SK-N-SH (cell line): ENCODE data around the gene FAT1. TPM values are rescaled to one million over a fixed set of nuclear protein-coding genes. Genes with fewer than 3 reads are reported as not detected.

ENCODE experiments used
- CTCF ChIA-PET: fragments of 300-600, 350-600 bp; formaldehyde crosslinking; extraction: SDS; loops from one replicate; lab custom pipeline; 2021; lab: Yijun Ruan, JAX
- POLR2A ChIA-PET: fragments of 350-600 bp; sonication (Branson Sonifier 250); formaldehyde crosslinking; extraction: SDS; loops from one replicate; lab custom pipeline; 2020; ENCODE audit warnings: antibody characterized with exemption, inconsistent platforms; lab: Yijun Ruan, JAX
- DNase-seq: peaks from one replicate; pipeline ENCODE4 v3.0.0; 2012
- H2AFZ ChIP-seq: fragments of 200-600 bp; sonication (generic); 2 replicates; pipeline ENCODE4 v1.8.1; 2016; ENCODE audit warnings: antibody characterized with exemption, mild to moderate bottlenecking, low read depth
- H3F3A ChIP-seq: fragments of 200-600 bp; sonication (generic); replicated peaks from 2 replicates; pipeline ENCODE3; 2016; ENCODE audit warnings: antibody characterized with exemption, mild to moderate bottlenecking; ENCODE audit not compliant: insufficient read depth
- H3K27ac ChIP-seq, 2 experiments: fragments of 200-500 bp in 1 of 2; fragments of 200-600 bp in 1 of 2; sonication (Bioruptor generic) in 1 of 2; sonication (generic), shearing (Covaris generic) in 1 of 2; 2 replicates each; pipeline versions ENCODE4 v1.5.1 to v1.6.1; 2014 to 2016; ENCODE audit warnings: low read depth in 2 of 2, inconsistent platforms in 1 of 2, low read length in 1 of 2, mild to moderate bottlenecking in 1 of 2, mixed read lengths in 1 of 2
- H3K27me3 ChIP-seq: fragments of 200-600 bp; sonication (generic), shearing (Covaris generic); 2 replicates; pipeline ENCODE4 v1.6.1; 2016; ENCODE audit warnings: mixed run types; ENCODE audit not compliant: insufficient read depth
- H3K36me3 ChIP-seq, 2 experiments: fragments of 200-500 bp in 1 of 2; fragments of 200-600 bp in 1 of 2; sonication (Bioruptor generic) in 1 of 2; sonication (generic) in 1 of 2; replicated peaks in 1 of 2; 2 replicates each; pipeline versions ENCODE3 to v1.5.1; 2014 to 2016; ENCODE audit warnings: low read length in 1 of 2, mild to moderate bottlenecking in 1 of 2; ENCODE audit not compliant: insufficient read depth in 2 of 2, control insufficient read depth in 1 of 2
- H3K4me1 ChIP-seq, 2 experiments: fragments of 200-500 bp in 1 of 2; fragments of 200-600 bp in 1 of 2; sonication (Bioruptor generic) in 1 of 2; sonication (generic), shearing (Covaris generic) in 1 of 2; 2 replicates each; pipeline versions ENCODE4 v1.5.1 to v1.6.1; 2014 to 2016; ENCODE audit warnings: low read depth in 1 of 2, low read length in 1 of 2, mixed run types in 1 of 2; ENCODE audit not compliant: insufficient read depth in 2 of 2, control insufficient read depth in 1 of 2
- H3K4me2 ChIP-seq: fragments of 200-600 bp; sonication (generic), shearing (Covaris generic); 2 replicates; pipeline ENCODE4 v1.6.1; 2017; ENCODE audit warnings: mixed run types
- H3K4me3 ChIP-seq, 2 experiments: fragments of 200-500 bp in 1 of 2; fragments of 200-600 bp in 1 of 2; sonication (Bioruptor generic) in 1 of 2; sonication (generic), shearing (Covaris generic) in 1 of 2; 2 replicates each; pipeline versions ENCODE4 v1.5.1 to v1.8.1; 2014 to 2016; ENCODE audit warnings: low read depth in 2 of 2, inconsistent platforms in 1 of 2, low read length in 1 of 2, mild to moderate bottlenecking in 1 of 2, mixed read lengths in 1 of 2, moderate library complexity in 1 of 2
- H3K79me2 ChIP-seq: fragments of 200-600 bp; sonication (generic); 2 replicates; pipeline ENCODE4 v1.8.1; 2017; ENCODE audit warnings: mild to moderate bottlenecking; ENCODE audit not compliant: insufficient read depth
- H3K9ac ChIP-seq: fragments of 200-600 bp; sonication (generic); 2 replicates; pipeline ENCODE4 v1.6.1; 2017; ENCODE audit warnings: mixed run types
- H3K9me2 ChIP-seq: fragments of 200-600 bp; sonication (generic); 2 replicates; pipeline ENCODE4 v1.6.1; 2017; ENCODE audit warnings: mixed run types
- H3K9me3 ChIP-seq: fragments of 200-600 bp; sonication (generic); 2 replicates; pipeline ENCODE4 v1.6.1; 2017; ENCODE audit warnings: mixed run types, mild to moderate bottlenecking, moderate library complexity
- H4K20me1 ChIP-seq: fragments of 200-600 bp; sonication (generic); 2 replicates; pipeline ENCODE4 v1.6.1; 2017; ENCODE audit warnings: mild to moderate bottlenecking, mixed run types; ENCODE audit not compliant: insufficient read depth
- ELF1 ChIP-seq: IDR thresholded peaks from 2 replicates; pipeline ENCODE4 v1.4.0; 2012
- FOSL2 ChIP-seq: IDR thresholded peaks from 2 replicates; pipeline ENCODE4 v1.4.0; 2012; ENCODE audit warnings: low read depth, mild to moderate bottlenecking, moderate library complexity, borderline replicate concordance
- FOXJ3 ChIP-seq: sonication (generic); formaldehyde crosslinking; IDR thresholded peaks from 2 replicates; pipeline ENCODE4 v1.5.1; 2020; ENCODE audit warnings: mild to moderate bottlenecking, missing genetic modification reagents
- FOXM1 ChIP-seq: IDR thresholded peaks from 2 replicates; pipeline ENCODE4 v1.4.0; 2012; ENCODE audit warnings: low read depth, mild to moderate bottlenecking
- MAX ChIP-seq: IDR thresholded peaks from 2 replicates; pipeline ENCODE4 v1.4.0; 2012; ENCODE audit warnings: low read depth
- MEF2A ChIP-seq: IDR thresholded peaks from 2 replicates; pipeline ENCODE4 v1.4.0; 2012; ENCODE audit warnings: low read depth, borderline replicate concordance
- MXI1 ChIP-seq: IDR thresholded peaks from 2 replicates; pipeline ENCODE4 v1.6.1; 2012; ENCODE audit warnings: mild to moderate bottlenecking, low read depth, low read length, improper control_type of control experiment
- NFIC ChIP-seq: IDR thresholded peaks from 2 replicates; pipeline ENCODE4 v1.4.0; 2012; ENCODE audit warnings: borderline replicate concordance
- NRF1 ChIP-seq: IDR thresholded peaks from 2 replicates; pipeline ENCODE4 v1.6.1; 2012; ENCODE audit warnings: low read depth, mild to moderate bottlenecking, low read length
- RXRA ChIP-seq: IDR thresholded peaks from 2 replicates; pipeline ENCODE4 v1.4.0; 2012; ENCODE audit warnings: low read depth, mild to moderate bottlenecking, borderline replicate concordance
- SMC3 ChIP-seq: IDR thresholded peaks from 2 replicates; pipeline ENCODE4 v1.6.1; 2012; ENCODE audit warnings: low read depth, low read length, improper control_type of control experiment
- TEAD4 ChIP-seq: IDR thresholded peaks from 2 replicates; pipeline ENCODE4 v1.4.0; 2012; ENCODE audit warnings: mild to moderate bottlenecking, borderline replicate concordance; ENCODE audit not compliant: insufficient read depth
- USF2 ChIP-seq: fragments of 150-350 bp; IDR thresholded peaks from 2 replicates; pipeline ENCODE4 v1.6.1; 2017; ENCODE audit warnings: antibody characterized with exemption, low read length, low read depth, borderline replicate concordance
- YY1 ChIP-seq: IDR thresholded peaks from 2 replicates; pipeline ENCODE4 v1.4.0; 2012; ENCODE audit warnings: low read depth, mild to moderate bottlenecking
- WGBS: methylation state at CpG from one replicate; pipeline ENCODE4 v1.1.6; 2017; ENCODE audit warnings: low lambda C conversion rate; 5-methylcytosine and 5-hydroxymethylcytosine counted together
- polyA plus RNA-seq, 3 experiments: library from polyadenylated mRNA; depleted of rRNA; stranded (reverse); fragments of >200 nt; gene quantifications; 2 replicates each; pipeline ENCODE4 v1.2.3, GENCODE V29; 2012

Gene FAT1
- polyA plus RNA-seq, 1 of the 3 experiments (the other 2 are of a cell fraction): 41.3 TPM

- Histone ChIP-seq H3K27me3 (no peaks in the 10 kb centered on the region; the same call in 1 of the 2 replicates), H4K20me1 (no peaks in the 10 kb centered on the region), H3K79me2 (no peaks in the 10 kb centered on the region), H3K9me2 (no peaks in the 10 kb centered on the region), H3K4me3 (no peak overlapping the region), H3K4me1 (no peaks in the 10 kb centered on the region), H3K4me2 (no peak overlapping the region), H3K36me3 (no peaks in the 10 kb centered on the region), H3K27ac (no peak overlapping the region), H2AFZ (no peak overlapping the region), H3K9me3 (no peaks in the 10 kb centered on the region), H3F3A (no peaks in the 10 kb centered on the region), H3K9ac (no peak overlapping the region)
- CTCF ChIA-PET: no interaction called here
- no peak for TF ChIP-seq SMC3
- no peak for TF ChIP-seq TEAD4
- TF ChIP-seq MXI1: no peak
- TF ChIP-seq FOXM1: no peak
- TF ChIP-seq USF2: no peak
- no peak for TF ChIP-seq ELF1
- no peak for TF ChIP-seq YY1
- POLR2A ChIA-PET: no interaction called here
- no peak for DNase-seq
- 20% methylated on average over 2 of the region's 2 CpGs for WGBS
Measured at GRCh38 chr4:186543206-186543605, 180.4 kb downstream of the FAT1 start.

- POLR2A ChIA-PET: no interaction called here
- Histone ChIP-seq H3K9me2 (no peaks in the 10 kb centered on the region), H3K9me3 (no peaks in the 10 kb centered on the region), H3F3A (no peaks in the 10 kb centered on the region), H3K27ac (no peak overlapping the region), H3K4me1 (no peaks in the 10 kb centered on the region), H3K36me3 (no peaks in the 10 kb centered on the region), H3K79me2 (no peaks in the 10 kb centered on the region), H4K20me1 (no peaks in the 10 kb centered on the region), H3K4me3 (no peak overlapping the region), H3K4me2 (no peak overlapping the region), H3K9ac (no peak overlapping the region), H3K27me3 (no peaks in the 10 kb centered on the region; the same call in 1 of the 2 replicates), H2AFZ (no peak overlapping the region)
- TF ChIP-seq FOSL2 (no peak), MEF2A (no peak), USF2 (no peak), FOXJ3 (CRISPR knock-in tag) (no peak)
- DNase-seq: no peak
- WGBS: 10% methylated on average over 3 of the region's 4 CpGs
- CTCF ChIA-PET: no interaction called here
Measured at GRCh38 chr4:186541801-186542200, 181.9 kb downstream of the FAT1 start.

- H4K20me1 ChIP-seq: no peaks in the 10 kb centered on the region
- DNase-seq: no peak
- H3K4me2 ChIP-seq: no peak overlapping the region
- no peaks in the 10 kb centered on the region for H3K36me3 ChIP-seq
- H3K9ac ChIP-seq: no peak overlapping the region
- no peaks in the 10 kb centered on the region for H3K4me1 ChIP-seq
- H3K79me2 ChIP-seq: no peaks in the 10 kb centered on the region
- ChIA-PET POLR2A (no interaction called here), CTCF (interaction anchor here (2.6 kb wide), 1 partner anchor 49 kb away, joined by 9 read pairs; no protein-coding TSS in a partner anchor)
- TF ChIP-seq ELF1: no peak
- no peak for TF ChIP-seq MAX
- no peak for TF ChIP-seq SMC3
- no peak for TF ChIP-seq RXRA
- TF ChIP-seq YY1: no peak
- TF ChIP-seq NFIC: no peak
- no peak for TF ChIP-seq NRF1
- TF ChIP-seq MXI1: no peak
- TF ChIP-seq FOXM1: no peak
- no peak overlapping the region for H2AFZ ChIP-seq
- no peaks in the 10 kb centered on the region for H3K9me2 ChIP-seq
- H3K4me3 ChIP-seq: no peak overlapping the region
- H3K27me3 ChIP-seq: no peaks in the 10 kb centered on the region; the same call in 1 of the 2 replicates
- no peaks in the 10 kb centered on the region for H3K9me3 ChIP-seq
- 48% methylated on average over 15 of the region's 19 CpGs for WGBS
- no peaks in the 10 kb centered on the region for H3F3A ChIP-seq
- no peak overlapping the region for H3K27ac ChIP-seq
Measured at GRCh38 chr4:186537843-186538521, 185.7 kb downstream of the FAT1 start.
